T-helper 9 cell (primary cell): ENCODE results near the gene ARID1A.
"Not testable (repeated sequence)": the region's sequence is repeated elsewhere in the genome, so short reads cannot be mapped to it uniquely, and the experiment has no call there.

Experiments used
- DNase-seq: peaks from one replicate; pipeline ENCODE4 v3.0.0-alpha.2; 2020

ARID1A gene

DNA sequence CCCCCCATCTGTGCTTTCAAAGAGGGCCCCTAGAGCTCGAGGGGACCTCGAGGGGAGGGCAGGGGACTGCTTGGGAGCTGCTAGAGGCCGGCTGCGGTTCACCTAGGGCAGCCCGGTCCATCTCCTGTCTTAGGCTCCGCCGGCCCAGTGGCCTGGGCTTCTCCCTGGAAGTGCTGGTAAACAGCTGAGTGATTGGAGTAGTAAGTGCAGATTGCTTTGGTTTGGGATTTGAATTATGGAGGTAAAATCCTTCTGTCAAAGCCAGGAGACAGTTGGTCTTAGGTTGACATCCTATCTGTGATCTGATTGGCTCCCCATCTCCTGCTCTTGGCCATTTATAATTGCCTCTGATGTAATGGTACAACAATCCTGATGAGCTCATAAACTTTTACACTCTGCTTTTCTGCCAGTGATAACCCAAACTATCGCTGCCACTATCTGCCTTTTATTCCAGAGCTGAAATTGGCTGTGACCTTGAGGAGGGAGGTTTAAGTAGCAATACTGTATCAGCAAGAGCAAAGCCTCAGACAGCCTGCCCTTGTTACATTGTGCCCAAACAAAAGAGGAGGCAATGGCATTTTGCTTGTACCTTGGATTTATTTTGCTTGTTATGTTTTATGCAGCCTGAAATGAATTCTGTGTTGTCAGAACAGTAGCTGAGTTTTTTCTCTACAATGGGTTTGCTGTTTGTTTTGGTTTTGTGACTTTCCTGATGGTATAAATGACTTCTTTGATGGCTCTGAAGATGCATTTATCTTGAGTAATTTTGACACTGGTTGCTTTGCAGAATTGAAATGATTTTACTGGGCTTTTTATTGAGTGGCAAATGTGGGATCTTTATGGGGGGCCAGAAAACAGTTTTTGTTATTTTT is 2.4 kb downstream of the ARID1A start:
- peak; percentile 4 for DNase-seq

DNA sequence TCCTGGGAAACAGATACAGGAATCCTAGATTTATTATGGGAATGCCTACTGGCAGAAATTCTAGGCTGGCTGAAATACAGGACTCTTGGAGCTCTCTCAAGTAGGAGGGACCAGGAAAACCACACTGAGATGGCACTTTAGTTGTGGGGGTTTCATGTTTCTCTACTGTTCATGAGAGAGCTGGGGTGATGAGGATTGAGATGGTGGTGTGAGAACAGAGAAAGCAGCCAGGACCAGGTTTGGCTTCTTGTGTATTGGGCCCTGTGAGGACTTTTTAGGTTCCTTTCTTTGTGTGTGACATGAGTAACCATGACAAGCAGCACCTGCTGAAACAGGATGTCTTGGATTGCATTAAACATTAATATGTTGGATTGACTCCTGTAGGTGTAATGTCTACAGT is 4.9 kb downstream of the ARID1A start:
- DNase-seq, result no peak

DNA sequence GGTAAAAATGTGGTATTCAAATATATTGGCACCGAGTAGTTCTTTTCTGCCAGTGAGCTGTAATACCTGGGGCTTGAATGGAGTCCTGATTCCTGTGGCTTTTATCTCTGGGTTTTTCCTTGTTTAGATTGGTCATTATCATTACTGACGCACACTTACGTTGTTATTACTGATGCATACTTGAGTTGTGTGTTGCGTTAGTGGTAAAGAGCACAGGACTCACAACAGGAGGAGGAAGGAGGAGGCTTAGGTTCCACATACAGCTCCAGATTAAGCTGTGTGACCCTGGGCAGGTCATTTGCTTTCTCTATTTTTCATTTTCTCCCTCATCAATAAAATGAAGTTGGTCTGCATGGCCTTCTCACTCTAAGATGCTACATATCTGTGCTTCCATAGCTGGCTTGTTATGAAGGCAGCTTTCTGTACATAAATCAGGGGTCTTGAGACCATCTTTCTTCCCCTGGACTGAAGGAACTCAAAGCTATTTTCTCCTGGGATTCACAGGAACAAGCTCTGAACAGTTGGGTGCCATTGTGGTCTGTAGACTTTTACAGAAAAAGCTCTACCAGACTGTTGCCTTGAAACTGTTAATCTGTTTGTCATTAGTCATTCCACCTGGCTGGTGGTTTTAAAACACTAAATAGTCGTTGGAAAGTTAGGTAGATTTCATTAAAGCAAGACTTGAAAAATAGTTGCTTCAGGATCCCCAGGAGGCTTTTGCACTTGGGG is 5.6 kb downstream of the ARID1A start:
- DNase-seq, result no peak

DNA sequence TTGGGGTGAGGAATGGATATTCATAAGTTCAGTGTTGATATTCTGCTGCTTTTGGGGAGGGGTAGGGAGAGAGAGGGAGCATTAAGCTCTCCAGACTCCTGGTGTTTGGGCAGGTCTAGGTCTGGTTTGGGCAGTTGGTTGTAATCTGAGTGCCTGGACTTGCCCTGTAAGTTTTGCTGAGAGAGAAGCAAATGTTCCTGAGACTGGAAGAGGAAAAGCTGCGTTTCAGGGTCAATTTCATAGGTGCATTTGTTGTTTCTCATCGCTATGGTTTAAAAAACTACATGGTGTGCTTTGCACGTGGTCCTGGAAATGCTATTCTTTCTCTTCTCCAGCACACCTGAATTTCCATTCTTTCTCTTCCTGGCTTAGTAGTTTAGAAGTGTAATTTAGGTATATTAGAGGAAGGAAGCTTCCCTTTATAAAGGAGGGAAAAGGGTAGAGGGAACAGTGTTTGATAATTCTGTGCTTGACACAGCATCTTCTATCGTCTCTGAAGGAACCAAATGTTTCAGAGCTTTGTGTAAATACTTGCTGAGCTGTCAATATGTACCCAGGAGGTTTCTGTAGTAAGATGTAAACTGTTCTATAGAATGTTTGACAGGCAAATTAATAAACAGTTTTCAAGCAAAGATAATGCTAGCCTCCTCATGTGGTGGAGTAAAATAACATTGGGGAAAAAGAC is 6.3 kb downstream of the ARID1A start:
- DNase-seq, result no peak

DNA sequence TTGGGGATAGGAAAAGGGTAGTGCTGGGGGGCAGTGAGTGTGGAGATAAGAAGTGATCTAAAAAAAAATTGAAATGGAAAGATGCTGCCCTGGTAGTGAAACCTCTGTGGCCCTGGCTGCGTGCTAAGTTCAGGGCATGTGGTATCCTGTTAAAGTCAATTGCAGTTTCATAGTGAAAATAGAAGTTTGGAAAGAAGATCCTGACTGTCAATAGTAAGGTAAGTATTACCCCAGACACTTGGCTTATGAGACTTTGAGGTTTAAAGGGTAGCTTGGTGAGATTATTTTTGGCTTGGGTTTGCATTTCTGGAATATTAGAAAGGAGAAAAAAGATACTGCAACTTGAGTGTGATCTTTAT is 6.8 kb downstream of the ARID1A start:
- no peak for DNase-seq

DNA sequence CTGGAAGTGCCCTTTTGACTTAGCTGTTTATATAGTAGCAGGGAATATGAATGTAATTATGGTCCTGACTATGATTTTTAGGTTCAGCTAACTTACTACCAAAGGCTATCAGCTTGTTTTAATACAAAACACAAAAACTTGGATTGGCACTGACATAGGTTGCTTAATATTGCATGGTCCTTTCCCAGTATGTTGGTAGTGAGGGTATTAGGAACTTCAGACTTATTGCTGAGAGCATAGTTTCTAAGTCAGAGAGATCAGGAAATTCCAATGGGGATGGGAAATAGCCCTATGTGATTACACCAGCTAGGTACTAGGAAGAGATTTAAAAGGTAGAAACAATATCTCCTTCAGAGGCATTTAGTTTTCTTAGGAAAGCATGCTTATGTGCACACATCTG is 7.7 kb downstream of the ARID1A start:
- no peak for DNase-seq

DNA sequence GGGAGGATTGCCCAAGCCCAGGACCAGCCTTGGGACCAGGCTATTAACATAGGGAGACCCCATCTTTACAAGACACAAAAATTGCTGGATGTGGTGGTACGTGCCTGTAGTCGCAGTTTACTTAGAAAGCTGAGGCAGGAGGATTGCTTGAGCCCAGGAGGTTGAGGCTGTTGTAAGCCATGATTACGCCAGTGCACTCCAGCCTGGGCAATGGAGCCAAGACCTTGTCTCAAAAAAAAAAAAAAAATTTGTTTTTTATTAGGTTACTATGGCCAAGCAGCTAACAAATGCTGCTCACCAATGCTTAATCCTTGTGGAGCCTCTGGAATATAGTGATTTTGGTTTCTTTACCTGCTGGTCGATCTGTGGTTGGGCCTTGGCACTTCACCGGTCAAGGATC is 8.8 kb downstream of the ARID1A start:
- DNase-seq, result no peak

DNA sequence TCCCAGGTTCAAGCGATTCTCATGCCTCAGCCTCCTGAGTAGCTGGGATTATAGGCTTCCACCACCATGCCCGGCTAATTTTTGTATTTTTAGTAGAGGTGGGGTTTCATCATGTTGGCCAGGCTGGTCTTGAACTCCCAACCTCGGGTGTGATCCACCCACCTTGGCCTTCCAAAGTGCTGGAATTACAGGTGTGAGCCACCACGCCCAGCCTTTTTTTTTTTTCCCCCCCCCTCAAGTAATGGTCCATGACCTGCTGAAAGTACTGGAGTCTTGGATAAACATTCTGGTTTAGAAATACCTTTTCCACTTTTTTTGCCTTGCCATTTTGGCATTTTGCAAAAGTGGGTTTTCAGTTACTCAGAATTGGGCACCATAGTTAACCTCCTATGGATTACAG is 9.4 kb downstream of the ARID1A start:
- DNase-seq, result not testable (repeated sequence)

DNA sequence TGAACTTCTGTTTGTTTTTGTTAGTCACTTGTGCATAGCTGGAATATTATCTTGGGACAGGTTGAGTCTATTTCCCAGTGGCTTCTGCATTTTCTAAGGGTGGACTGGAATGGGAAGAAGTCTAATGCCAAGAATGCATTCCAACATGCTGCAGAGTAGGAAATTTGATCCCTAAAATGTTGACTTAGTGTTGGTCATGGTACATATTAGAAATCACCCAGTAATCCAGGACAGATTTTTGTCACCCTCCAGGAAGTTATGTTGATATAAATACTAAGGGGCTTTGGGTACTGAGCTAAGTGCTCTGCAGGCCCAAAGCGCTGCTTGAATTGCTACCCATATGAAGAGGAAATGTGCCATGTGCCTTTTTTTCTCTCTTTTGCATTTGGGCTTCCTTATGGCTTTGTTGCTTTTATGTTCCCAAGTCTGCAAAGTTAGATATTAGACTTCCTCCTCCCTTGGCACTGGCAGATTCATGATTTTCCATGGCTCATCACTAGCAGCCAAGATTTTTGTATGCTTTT is 10.0 kb downstream of the ARID1A start:
- no peak for DNase-seq

DNA sequence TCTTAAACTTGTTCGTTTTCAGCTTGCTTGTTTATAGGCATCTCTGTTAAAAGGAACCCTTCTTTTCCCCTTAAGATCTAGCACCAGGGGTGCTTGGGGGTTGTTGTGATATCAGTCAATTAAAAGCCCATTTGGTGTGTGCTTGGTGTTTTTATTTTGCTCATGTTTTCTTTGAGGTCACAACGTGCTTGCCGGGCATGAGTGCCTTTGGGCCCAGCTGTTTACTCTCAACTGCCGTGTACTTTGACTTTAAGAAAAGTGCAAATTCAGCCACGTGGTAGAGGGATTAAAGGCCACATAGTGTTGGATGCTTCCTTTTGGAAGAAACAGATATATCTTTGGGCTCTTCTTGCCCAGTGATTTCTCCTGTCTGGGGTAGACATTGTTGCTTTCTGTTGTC is 10.5 kb downstream of the ARID1A start:
- DNase-seq, result no peak

DNA sequence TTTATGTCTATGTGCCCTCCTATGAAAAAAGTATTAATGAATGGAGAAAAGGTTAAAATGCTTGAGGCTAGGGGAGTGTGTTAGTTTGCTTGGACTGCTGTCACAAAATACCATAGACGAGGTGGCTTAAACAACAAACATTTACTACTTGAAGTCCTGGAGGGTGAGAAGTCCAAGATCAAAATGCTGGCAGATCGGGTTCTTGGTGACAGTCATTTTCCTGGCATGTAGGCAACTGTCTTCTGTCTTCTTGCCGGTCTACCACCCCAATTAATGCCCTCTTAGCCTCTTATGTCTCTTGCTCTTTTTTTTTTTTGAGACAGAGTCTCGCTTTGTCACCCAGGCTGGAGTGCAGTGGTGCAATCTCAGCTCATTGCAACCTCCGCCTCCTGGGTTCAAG is 15.0 kb downstream of the ARID1A start:
- DNase-seq, result no peak

DNA sequence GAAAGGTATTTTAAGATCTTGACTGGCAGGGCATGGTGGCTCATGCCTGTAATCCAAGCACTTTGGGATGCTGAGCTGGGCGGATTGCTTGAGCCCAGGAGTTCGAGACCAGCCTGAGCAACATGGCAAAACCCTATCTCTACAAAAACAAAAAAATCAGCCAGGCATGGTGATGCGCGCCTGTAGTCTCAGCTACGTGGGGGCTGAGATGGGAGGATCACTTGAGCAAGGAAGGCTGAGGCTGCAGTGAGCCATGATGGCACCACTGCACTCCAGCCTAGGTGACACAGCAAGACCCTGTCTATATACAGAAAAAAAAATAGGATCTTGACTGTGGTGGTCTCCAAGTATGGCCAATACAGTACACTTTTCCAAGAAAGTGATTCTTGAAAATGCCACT is 16.0 kb downstream of the ARID1A start:
- DNase-seq, result no peak

DNA sequence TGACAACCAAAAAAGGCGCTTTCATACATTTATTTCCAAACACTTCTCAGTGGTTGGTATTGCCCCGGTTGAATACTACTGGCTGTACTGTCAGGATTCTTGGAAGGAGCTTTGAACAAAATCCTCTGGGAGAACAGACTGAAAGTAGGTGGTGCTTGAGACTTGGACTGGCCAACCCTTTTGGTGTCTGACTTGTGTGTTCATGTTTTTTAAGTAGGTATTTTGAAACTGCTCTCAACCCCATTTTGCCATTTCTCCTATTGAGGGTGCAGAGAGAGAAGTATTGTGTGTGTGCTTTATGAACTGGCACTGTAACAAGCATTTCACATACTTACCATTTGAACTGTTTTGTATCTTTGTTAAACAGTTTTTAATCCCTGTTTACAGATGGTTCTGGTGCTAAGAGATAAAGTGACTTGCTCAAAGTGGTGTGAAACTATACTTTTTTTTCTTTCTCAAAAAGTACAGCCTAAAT is 21.2 kb downstream of the ARID1A start:
- DNase-seq, result no peak

DNA sequence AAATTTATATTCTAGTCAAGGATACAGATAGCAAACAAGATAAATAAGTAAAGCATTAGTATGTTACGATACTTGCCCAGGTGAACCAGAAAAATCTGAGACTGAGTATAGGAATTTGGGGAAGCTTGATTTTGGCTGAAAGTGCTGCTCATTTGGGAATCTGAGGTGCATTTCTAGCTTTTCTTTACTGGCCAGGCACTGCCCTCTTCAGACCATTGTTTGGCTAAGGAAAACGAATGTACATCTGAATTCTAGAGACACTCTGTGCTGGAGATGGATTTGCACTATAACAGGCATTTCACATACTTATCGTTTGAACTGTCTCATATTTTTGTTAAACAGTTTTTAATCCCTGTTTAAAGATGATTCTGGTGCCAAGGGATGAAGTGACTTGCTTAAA is 23.4 kb downstream of the ARID1A start:
- DNase-seq, result no peak

DNA sequence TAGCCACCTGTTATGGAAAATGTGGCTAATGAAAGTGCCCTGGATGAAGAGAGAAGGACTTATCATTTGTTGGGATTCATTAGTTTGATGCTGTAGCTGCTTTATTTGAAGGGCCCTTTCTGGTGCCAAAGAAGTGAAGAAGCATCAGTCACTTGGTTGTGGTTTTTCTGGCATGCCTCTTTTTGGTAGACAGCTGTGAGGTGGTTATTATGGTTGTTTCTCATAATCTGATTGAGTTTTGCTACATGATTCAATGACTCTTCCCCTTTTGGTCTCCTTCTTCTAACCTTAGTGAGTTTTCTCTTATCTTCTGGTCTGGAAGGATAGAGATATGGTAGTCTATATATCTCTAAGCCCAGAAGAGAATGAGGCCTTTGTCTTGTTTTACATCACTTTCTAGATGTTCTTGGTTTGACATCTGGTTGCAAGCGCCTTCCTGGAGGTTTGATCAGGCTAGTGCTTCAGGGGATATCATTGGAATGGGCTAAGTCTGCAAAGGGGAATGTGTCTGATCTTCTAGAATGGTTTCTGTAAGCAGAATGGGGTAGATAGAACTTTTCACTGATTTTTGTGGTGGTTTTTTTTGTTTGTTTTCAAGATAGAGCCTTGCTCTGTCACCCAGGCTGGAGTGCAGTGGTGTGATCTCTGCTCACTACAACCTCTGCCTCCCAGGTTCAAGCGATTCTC is 26.0 kb downstream of the ARID1A start:
- DNase-seq, result no peak

DNA sequence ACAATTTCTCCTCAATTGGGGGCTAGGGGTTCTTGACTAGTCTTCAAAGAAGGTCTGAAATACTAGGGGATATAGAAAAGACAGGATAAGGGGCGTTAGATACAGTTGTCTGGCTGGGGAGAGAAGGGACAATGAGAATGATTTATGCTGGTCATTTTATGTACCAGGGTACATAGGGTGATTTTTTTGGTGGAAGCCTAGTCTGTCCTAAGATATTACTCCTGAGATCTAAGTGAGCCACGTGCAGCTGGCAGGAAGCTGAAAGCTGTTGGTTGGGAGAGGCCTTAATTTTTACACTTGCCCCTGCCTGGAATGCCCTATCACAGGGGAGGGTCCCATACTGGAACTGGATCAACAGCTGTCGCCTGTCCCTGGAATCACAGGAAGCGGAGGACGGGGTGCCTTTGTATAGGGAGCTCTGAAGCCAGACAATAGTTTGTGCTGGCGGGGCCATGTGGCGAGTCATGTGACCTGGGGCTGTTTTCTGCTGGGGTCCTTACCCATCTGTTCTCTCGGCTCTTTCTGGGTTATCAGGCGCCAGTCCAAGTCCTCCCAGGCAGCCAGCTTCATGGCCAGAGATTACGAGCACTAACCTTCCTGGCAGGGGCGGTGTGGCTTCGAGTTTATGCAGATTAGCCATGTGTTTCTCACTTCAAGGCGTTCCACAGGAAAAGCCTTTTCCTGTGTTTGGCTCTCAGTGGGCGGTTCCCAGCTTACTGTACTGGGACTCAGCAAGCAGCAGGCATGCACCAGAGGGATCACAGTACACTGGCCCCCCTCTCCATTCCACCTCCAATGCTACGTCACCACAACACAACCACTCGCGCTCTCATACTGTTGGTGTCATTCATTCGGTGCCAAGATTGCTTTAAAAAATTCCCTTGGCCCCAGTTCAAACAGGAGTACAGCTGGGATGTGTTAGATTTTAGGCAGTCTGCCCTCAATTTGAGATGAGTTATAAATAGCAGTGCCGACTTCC is 27.5 kb downstream of the ARID1A start:
- peak; percentile 41 for DNase-seq

DNA sequence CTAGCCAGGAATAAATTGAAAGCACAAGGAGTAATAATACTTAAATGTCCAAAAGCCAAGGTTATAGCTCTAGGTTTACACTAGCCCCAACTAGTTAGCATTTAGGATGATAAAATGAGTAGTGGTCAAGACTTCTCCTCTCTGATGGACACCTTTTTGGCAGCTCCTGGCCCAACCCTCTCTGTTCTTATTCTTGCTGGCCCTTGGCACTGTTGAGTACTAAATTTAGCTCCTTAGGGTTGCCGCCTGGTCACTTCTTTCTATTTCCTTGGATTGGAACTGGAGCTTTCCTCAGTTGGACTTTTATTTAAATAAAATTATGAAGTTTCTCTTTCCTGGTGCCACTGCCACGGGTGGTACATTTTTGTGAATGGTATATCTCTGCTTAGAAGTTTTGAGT is 28.3 kb downstream of the ARID1A start:
- no peak for DNase-seq

DNA sequence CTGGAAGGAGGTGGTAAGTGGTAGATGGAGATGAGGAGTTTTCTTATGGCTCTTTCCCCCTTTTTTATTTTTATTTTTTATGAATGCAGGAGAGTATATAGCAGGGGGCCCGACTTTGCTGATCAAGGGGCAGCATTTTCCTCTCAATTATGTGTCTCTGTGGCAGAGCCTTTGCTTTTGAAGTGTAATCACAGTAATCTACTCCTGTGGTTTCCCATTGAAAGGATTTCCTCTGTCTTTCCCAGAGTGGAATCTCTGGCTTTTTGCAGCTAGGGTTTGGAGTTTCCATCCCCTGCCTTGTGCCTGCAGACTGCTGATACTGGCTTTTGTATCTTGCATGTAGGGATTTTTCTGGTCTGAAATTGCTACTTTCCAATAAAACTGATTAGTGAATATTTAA is 29.1 kb downstream of the ARID1A start:
- no peak for DNase-seq

DNA sequence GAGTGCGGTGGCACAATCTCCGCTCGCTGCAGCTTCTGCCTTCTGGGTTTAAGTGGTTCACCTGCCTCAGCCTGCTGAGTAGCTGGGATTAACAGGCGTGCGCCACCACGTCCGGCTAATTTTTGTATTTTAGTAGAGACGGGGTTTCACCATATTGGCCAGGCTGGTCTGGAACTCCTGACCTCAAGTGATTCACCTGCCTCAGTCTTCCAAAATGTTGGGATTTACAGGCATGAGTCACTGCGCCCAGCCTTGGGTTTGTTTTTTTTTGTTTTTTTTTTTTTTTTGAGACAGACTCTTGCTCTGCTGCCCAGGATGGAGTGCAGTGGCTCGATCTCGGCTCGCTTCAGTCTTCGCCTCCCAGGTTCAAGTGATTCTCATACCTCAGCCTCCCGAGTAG is 30.1 kb downstream of the ARID1A start:
- DNase-seq, result not testable (repeated sequence)

DNA sequence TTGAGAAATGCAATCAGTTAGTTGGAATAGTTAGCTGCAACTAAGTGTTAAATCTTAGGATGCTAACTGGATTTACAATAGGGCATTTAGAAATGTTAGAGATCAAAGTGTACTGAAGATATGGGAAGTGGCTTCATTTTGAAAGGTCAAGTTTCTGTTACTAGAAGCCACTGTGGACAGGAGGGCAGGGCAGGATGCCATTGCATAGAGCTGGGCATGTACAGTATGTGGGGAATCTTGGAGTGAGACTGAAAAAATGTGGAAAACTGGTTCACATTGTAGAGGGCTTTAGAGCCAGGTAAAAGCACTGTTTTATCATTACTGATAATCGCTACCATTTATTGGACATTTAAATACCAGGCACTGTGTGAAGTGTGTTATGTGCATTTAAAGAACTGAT is 31.0 kb downstream of the ARID1A start:
- DNase-seq, result no peak

DNA sequence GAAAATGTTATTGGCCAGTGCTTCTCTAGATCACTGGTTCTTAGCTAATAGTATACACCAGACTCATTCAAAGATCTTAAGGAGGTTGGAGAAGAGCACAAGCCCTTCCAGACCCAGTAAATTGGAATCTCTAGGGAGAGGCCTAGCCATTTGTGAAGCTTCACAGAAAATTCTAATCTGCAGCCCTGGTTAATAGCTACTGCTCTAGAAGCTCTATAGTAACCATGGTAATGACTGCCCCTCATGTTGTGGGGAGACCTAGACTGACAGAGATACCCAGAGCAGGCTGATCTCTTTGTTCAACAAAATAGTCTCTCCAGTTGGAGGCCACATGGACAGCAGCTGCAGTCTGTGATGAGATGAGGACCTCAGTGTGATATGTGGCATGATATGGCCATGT is 31.7 kb downstream of the ARID1A start:
- no peak for DNase-seq

DNA sequence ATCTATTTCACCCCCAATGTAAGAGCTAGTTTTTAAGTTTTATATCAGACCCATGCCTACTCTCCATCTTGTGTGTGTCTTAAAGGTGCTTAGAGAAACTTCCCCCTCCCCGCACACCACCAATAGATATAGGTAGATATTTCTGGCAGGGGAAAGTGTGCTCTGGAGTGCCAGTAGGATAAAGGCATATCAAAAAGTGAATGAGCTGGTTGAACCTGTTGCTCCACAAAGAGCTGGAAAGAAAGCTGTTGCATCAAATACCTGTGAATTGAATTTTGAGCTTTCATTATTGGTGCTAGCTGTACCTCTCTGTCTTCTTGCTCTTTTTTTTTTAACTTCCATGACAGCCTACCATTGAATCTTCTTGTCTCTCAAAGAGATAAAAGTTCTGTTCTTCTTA is 32.8 kb downstream of the ARID1A start:
- DNase-seq, result no peak
